ENCODE measurements around the gene CUBN. TPM values are rescaled to one million over a fixed set of nuclear protein-coding genes. Genes with fewer than 3 reads are reported as not detected.

The CUBN gene
- total RNA-seq, 2 donors from 2014 or later: 0.75 to 1.3 TPM

GRCh38 chr10:16816830-16817124 is 312.8 kb downstream of the CUBN start:
- WGBS, 2 experiments (ENCODE audit: insufficient coverage in 1 of 2, insufficient read length in 1 of 2): 6 to 7% methylated on average over 8 to 12 of the region's 12 CpGs
- Mint-ChIP-seq H3K36me3 (ENCODE audit: low read depth) (peaks cover 2% of the 10 kb centered on the region), H3K4me1 (peaks cover 14% of the 10 kb centered on the region), H3K9me3 (peaks cover 7% of the 10 kb centered on the region), H3K27ac (peak overlapping the region; percentile 76), H3K4me3 (peak overlapping the region; percentile 88), H3K27me3 (ENCODE audit: insufficient read depth) (peaks cover 5% of the 10 kb centered on the region)
- Histone ChIP-seq H3K9ac (ENCODE audit: extremely low read depth, low read length, poor library complexity, severe bottlenecking) (peak overlapping the region; percentile 48), H3K4me3 (ENCODE audit: low read length) (peak overlapping the region; percentile 93), H3K36me3 (ENCODE audit: control insufficient read depth, insufficient read depth, low read length) (peaks cover 7% of the 10 kb centered on the region), H3K27ac (ENCODE audit: low read depth, low read length) (peak overlapping the region; percentile 62), H3K27me3 (ENCODE audit: control insufficient read depth, insufficient read depth, low read length, poor library complexity, severe bottlenecking) (no peaks in the 10 kb centered on the region), H3K4me1 (ENCODE audit: control insufficient read depth, insufficient read depth, low read length) (peaks cover 6% of the 10 kb centered on the region), H3K9me3 (ENCODE audit: control insufficient read depth, low read length) (peaks cover 10% of the 10 kb centered on the region)
- TF ChIP-seq CTCF (conservative IDR thresholded peaks at IDR 0.05): no peak
- DNase-seq: no peak

GRCh38 chr10:16816171-16816570 is 313.4 kb downstream of the CUBN start:
- Mint-ChIP-seq H3K27me3 (ENCODE audit: insufficient read depth) (peaks cover 5% of the 10 kb centered on the region), H3K4me3 (peak overlapping the region; percentile 88), H3K4me1 (peaks cover 14% of the 10 kb centered on the region), H3K36me3 (ENCODE audit: low read depth) (peaks cover 4% of the 10 kb centered on the region), H3K27ac (no peak overlapping the region), H3K9me3 (peaks cover 3% of the 10 kb centered on the region)
- peaks cover 6% of the 10 kb centered on the region for H3K4me1 ChIP-seq (ENCODE audit: control insufficient read depth, insufficient read depth, low read length)
- H3K9me3 ChIP-seq (ENCODE audit: control insufficient read depth, low read length): peaks cover 4% of the 10 kb centered on the region
- H3K36me3 ChIP-seq (ENCODE audit: control insufficient read depth, insufficient read depth, low read length): peaks cover 7% of the 10 kb centered on the region
- peak overlapping the region; percentile 93 for H3K4me3 ChIP-seq (ENCODE audit: low read length)
- DNase-seq: no peak
- H3K27ac ChIP-seq (ENCODE audit: low read depth, low read length): no peak overlapping the region
- no peak overlapping the region for H3K9ac ChIP-seq (ENCODE audit: extremely low read depth, low read length, poor library complexity, severe bottlenecking)
- WGBS, 2 experiments (ENCODE audit: insufficient coverage in 1 of 2, insufficient read length in 1 of 2): 86 to 90% methylated on average over 3 to 4 of the region's 4 CpGs
- TF ChIP-seq CTCF (conservative IDR thresholded peaks at IDR 0.05): no peak
- H3K27me3 ChIP-seq (ENCODE audit: control insufficient read depth, insufficient read depth, low read length, poor library complexity, severe bottlenecking): no peaks in the 10 kb centered on the region

GRCh38 chr10:16814012-16814411 is 315.6 kb downstream of the CUBN start:
- Histone ChIP-seq H3K27ac (ENCODE audit: low read depth, low read length) (no peak overlapping the region), H3K36me3 (ENCODE audit: control insufficient read depth, insufficient read depth, low read length) (peaks cover 11% of the 10 kb centered on the region), H3K4me1 (ENCODE audit: control insufficient read depth, insufficient read depth, low read length) (peaks cover 3% of the 10 kb centered on the region), H3K4me3 (ENCODE audit: low read length) (no peak overlapping the region), H3K27me3 (ENCODE audit: control insufficient read depth, insufficient read depth, low read length, poor library complexity, severe bottlenecking) (no peaks in the 10 kb centered on the region), H3K9ac (ENCODE audit: extremely low read depth, low read length, poor library complexity, severe bottlenecking) (no peak overlapping the region), H3K9me3 (ENCODE audit: control insufficient read depth, low read length) (no peaks in the 10 kb centered on the region)
- no peak for TF ChIP-seq CTCF (conservative IDR thresholded peaks at IDR 0.05)
- no peak overlapping the region for H3K27ac Mint-ChIP-seq
- peaks cover 4% of the 10 kb centered on the region for H3K36me3 Mint-ChIP-seq (ENCODE audit: low read depth)
- no peaks in the 10 kb centered on the region for H3K9me3 Mint-ChIP-seq
- no peak overlapping the region for H3K4me3 Mint-ChIP-seq
- DNase-seq: no peak
- H3K27me3 Mint-ChIP-seq (ENCODE audit: insufficient read depth): no peaks in the 10 kb centered on the region
- WGBS, 2 experiments (ENCODE audit: insufficient coverage in 1 of 2, insufficient read length in 1 of 2): 92% methylated on average over 3 of the region's 3 CpGs; no CpG with 5 or more reads in 1 of the 2 experiments
- H3K4me1 Mint-ChIP-seq: peaks cover 14% of the 10 kb centered on the region

Data from endodermal cell (in vitro differentiated cells).